GM18858 (cell line): ENCODE measurements around the gene PTPRD.

ENCODE experiments used
- ATAC-seq: cut with Tn5 transposase; IDR thresholded peaks from one replicate; pipeline ENCODE4 v1.9.1; 2021; ENCODE audit not compliant: unreplicated experiment

The PTPRD gene

GRCh38 chr9:8632493-8632892 is 1980.3 kb downstream of the PTPRD start:
- ATAC-seq, result no peak

GRCh38 chr9:8628791-8629190 is 1984.0 kb downstream of the PTPRD start:
- no peak for ATAC-seq

GRCh38 chr9:8627976-8628679 is 1984.7 kb downstream of the PTPRD start:
- ATAC-seq, result no peak

GRCh38 chr9:8622871-8623270 is 1989.9 kb downstream of the PTPRD start:
- ATAC-seq, result no peak

- ATAC-seq, result no peak
Observed at GRCh38 chr9:8622222-8622802, 1990.5 kb downstream of the PTPRD start.

GRCh38 chr9:8621416-8621815 is 1991.4 kb downstream of the PTPRD start:
- ATAC-seq, result no peak

- no peak for ATAC-seq
Observed at GRCh38 chr9:8616414-8616813, 1996.4 kb downstream of the PTPRD start.

GRCh38 chr9:8614926-8615440 is 1997.8 kb downstream of the PTPRD start:
- no peak for ATAC-seq

- ATAC-seq, result no peak
Observed at GRCh38 chr9:8613346-8613825, 1999.4 kb downstream of the PTPRD start.

- ATAC-seq, result no peak
Observed at GRCh38 chr9:8611153-8611552, 2001.6 kb downstream of the PTPRD start.

- ATAC-seq, result no peak
Observed at GRCh38 chr9:8610256-8610655, 2002.5 kb downstream of the PTPRD start.

GRCh38 chr9:8605096-8605495 is 2007.7 kb downstream of the PTPRD start:
- ATAC-seq, result no peak

- ATAC-seq, result no peak
Observed at GRCh38 chr9:8604201-8604600, 2008.6 kb downstream of the PTPRD start.

- no peak for ATAC-seq
Observed at GRCh38 chr9:8600914-8601680, 2011.7 kb downstream of the PTPRD start.

- no peak for ATAC-seq
Observed at GRCh38 chr9:8599937-8600336, 2012.9 kb downstream of the PTPRD start.

- no peak for ATAC-seq
Observed at GRCh38 chr9:8589476-8589875, 2023.3 kb downstream of the PTPRD start.

- no peak for ATAC-seq
Observed at GRCh38 chr9:8585036-8585435, 2027.8 kb downstream of the PTPRD start.

GRCh38 chr9:8579661-8580060 is 2033.1 kb downstream of the PTPRD start:
- no peak for ATAC-seq

GRCh38 chr9:8576741-8577140 is 2036.1 kb downstream of the PTPRD start:
- ATAC-seq, result no peak

- ATAC-seq, result no peak
Observed at GRCh38 chr9:8574846-8575245, 2038.0 kb downstream of the PTPRD start.

GRCh38 chr9:8572209-8572608 is 2040.6 kb downstream of the PTPRD start:
- ATAC-seq, result no peak

- no peak for ATAC-seq
Observed at GRCh38 chr9:8571643-8572042, 2041.2 kb downstream of the PTPRD start.
